ENCODE results near the gene COMMD10. TPM values are rescaled to one million over a fixed set of nuclear protein-coding genes. Genes with fewer than 3 reads are reported as not detected.

COMMD10 gene
- polyA plus RNA-seq, 1 donor from 2014 or later = 23.1 TPM

GRCh38 chr5:116296335-116297072 lies 211.7 kb downstream of the COMMD10 start:
- Histone ChIP-seq H2AFZ (ENCODE audit: low read depth, low read length) (no peak overlapping the region), H3K9ac (ENCODE audit: low read length) (no peak overlapping the region), H3F3A (ENCODE audit: insufficient read depth, low read length, poor library complexity, severe bottlenecking) (no peaks in the 10 kb centered on the region), H4K20me1 (ENCODE audit: insufficient read depth) (no peaks in the 10 kb centered on the region), H3K36me3 (ENCODE audit: insufficient read depth, low read length) (no peaks in the 10 kb centered on the region), H3K9me2 (ENCODE audit: insufficient read depth, low read length) (no peaks in the 10 kb centered on the region), H3K27ac (ENCODE audit: low read length) (no peak overlapping the region), H3K4me2 (ENCODE audit: low read length) (no peak overlapping the region), H3K4me3 (ENCODE audit: low read length) (no peak overlapping the region), H3K79me2 (replicated peaks; ENCODE audit: insufficient read depth, low read length) (no peaks in the 10 kb centered on the region), H3K9me3 (ENCODE audit: low read length) (no peaks in the 10 kb centered on the region), H3K27me3 (ENCODE audit: insufficient read depth, low read depth, low read length) (no peaks in the 10 kb centered on the region)
- no peak for TF ChIP-seq MXI1 (conservative IDR thresholded peaks at IDR 0.05; ENCODE audit: poor library complexity, severe bottlenecking)
- no peak for TF ChIP-seq SMC3 (conservative IDR thresholded peaks at IDR 0.05; ENCODE audit: poor library complexity)
- no peak for TF ChIP-seq POLR2AphosphoS5 (IDR thresholded peaks at IDR 0.05)
- TF ChIP-seq, protein P1, sequence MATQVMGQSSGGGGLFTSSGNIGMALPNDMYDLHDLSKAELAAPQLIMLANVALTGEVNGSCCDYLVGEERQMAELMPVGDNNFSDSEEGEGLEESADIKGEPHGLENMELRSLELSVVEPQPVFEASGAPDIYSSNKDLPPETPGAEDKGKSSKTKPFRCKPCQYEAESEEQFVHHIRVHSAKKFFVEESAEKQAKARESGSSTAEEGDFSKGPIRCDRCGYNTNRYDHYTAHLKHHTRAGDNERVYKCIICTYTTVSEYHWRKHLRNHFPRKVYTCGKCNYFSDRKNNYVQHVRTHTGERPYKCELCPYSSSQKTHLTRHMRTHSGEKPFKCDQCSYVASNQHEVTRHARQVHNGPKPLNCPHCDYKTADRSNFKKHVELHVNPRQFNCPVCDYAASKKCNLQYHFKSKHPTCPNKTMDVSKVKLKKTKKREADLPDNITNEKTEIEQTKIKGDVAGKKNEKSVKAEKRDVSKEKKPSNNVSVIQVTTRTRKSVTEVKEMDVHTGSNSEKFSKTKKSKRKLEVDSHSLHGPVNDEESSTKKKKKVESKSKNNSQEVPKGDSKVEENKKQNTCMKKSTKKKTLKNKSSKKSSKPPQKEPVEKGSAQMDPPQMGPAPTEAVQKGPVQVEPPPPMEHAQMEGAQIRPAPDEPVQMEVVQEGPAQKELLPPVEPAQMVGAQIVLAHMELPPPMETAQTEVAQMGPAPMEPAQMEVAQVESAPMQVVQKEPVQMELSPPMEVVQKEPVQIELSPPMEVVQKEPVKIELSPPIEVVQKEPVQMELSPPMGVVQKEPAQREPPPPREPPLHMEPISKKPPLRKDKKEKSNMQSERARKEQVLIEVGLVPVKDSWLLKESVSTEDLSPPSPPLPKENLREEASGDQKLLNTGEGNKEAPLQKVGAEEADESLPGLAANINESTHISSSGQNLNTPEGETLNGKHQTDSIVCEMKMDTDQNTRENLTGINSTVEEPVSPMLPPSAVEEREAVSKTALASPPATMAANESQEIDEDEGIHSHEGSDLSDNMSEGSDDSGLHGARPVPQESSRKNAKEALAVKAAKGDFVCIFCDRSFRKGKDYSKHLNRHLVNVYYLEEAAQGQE (IDR thresholded peaks at IDR 0.05; ENCODE audit: borderline replicate concordance) = no peak
- TF ChIP-seq, protein P2, sequence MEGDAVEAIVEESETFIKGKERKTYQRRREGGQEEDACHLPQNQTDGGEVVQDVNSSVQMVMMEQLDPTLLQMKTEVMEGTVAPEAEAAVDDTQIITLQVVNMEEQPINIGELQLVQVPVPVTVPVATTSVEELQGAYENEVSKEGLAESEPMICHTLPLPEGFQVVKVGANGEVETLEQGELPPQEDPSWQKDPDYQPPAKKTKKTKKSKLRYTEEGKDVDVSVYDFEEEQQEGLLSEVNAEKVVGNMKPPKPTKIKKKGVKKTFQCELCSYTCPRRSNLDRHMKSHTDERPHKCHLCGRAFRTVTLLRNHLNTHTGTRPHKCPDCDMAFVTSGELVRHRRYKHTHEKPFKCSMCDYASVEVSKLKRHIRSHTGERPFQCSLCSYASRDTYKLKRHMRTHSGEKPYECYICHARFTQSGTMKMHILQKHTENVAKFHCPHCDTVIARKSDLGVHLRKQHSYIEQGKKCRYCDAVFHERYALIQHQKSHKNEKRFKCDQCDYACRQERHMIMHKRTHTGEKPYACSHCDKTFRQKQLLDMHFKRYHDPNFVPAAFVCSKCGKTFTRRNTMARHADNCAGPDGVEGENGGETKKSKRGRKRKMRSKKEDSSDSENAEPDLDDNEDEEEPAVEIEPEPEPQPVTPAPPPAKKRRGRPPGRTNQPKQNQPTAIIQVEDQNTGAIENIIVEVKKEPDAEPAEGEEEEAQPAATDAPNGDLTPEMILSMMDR (IDR thresholded peaks at IDR 0.05; ENCODE audit: poor library complexity, severe bottlenecking) = no peak
- TF ChIP-seq RAD21 (conservative IDR thresholded peaks at IDR 0.05) = no peak
- no peak for TF ChIP-seq TAF1 (IDR thresholded peaks at IDR 0.05; ENCODE audit: low read depth)
- TF ChIP-seq EP300 (conservative IDR thresholded peaks at IDR 0.05; ENCODE audit: poor library complexity, severe bottlenecking) = no peak
- no peak for TF ChIP-seq EZH2 (IDR thresholded peaks at IDR 0.05; ENCODE audit: borderline replicate concordance, insufficient read depth, low read length, poor library complexity, severe bottlenecking)

DNA sequence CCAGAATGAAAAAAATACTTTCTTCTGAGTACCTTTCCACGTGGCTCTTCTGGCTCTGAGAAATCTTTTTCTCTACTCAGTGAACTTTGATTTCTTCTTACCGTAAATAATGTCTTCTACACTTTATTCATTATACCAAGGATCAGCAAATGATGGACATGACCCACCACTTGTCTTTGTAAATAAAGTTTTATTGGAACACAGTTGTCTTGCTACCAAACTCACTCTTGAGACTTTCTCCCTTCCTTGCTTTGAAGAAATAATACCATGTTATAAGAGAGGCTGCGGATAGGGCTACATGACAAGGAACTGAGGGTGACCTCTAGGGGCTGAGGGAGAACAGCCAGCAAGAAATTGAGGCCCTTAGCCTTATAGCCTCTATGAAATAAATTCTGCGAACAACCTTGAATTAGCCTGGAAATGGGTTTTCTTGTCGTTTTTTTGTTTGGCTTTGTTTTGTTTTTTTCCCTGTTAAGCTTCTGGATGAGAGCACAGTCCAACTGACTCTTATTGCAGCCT lies 212.5 kb downstream of the COMMD10 start:
- Histone ChIP-seq H3K36me3 (ENCODE audit: insufficient read depth, low read length) (no peaks in the 10 kb centered on the region), H3K79me2 (replicated peaks; ENCODE audit: insufficient read depth, low read length) (no peaks in the 10 kb centered on the region), H3K27me3 (ENCODE audit: insufficient read depth, low read depth, low read length) (no peaks in the 10 kb centered on the region), H3K4me3 (ENCODE audit: low read length) (no peak overlapping the region), H4K20me1 (ENCODE audit: insufficient read depth) (no peaks in the 10 kb centered on the region), H3K9ac (ENCODE audit: low read length) (no peak overlapping the region), H3K9me2 (ENCODE audit: insufficient read depth, low read length) (no peaks in the 10 kb centered on the region), H2AFZ (ENCODE audit: low read depth, low read length) (no peak overlapping the region), H3K27ac (ENCODE audit: low read length) (no peak overlapping the region), H3K9me3 (ENCODE audit: low read length) (no peaks in the 10 kb centered on the region), H3K4me2 (ENCODE audit: low read length) (no peak overlapping the region), H3F3A (ENCODE audit: insufficient read depth, low read length, poor library complexity, severe bottlenecking) (no peaks in the 10 kb centered on the region)
- TF ChIP-seq EP300 (conservative IDR thresholded peaks at IDR 0.05; ENCODE audit: poor library complexity, severe bottlenecking) (no peak), SMC3 (conservative IDR thresholded peaks at IDR 0.05; ENCODE audit: poor library complexity) (no peak), MXI1 (conservative IDR thresholded peaks at IDR 0.05; ENCODE audit: poor library complexity, severe bottlenecking) (no peak), TAF1 (IDR thresholded peaks at IDR 0.05; ENCODE audit: low read depth) (no peak), POLR2AphosphoS5 (IDR thresholded peaks at IDR 0.05) (no peak), RAD21 (conservative IDR thresholded peaks at IDR 0.05) (no peak), EZH2 (IDR thresholded peaks at IDR 0.05; ENCODE audit: borderline replicate concordance, insufficient read depth, low read length, poor library complexity, severe bottlenecking) (no peak)
- TF ChIP-seq, protein P2 (IDR thresholded peaks at IDR 0.05; ENCODE audit: poor library complexity, severe bottlenecking) = no peak
- TF ChIP-seq, protein P1 (IDR thresholded peaks at IDR 0.05; ENCODE audit: borderline replicate concordance) = no peak

Data from neural cell (in vitro differentiated cells).